GM10266 (cell line): Measurements from ENCODE around the gene PSMC3.

Experiments
- DNase-seq: peaks from one replicate; pipeline ENCODE4 v3.0.0; 2012; ENCODE audit errors: extremely low spot score
- TF ChIP-seq, protein P1 (sequence below): IDR thresholded peaks from 2 replicates; pipeline ENCODE4 v1.5.1; 2012; ENCODE audit warnings: mild to moderate bottlenecking, low read depth; ENCODE audit not compliant: control insufficient read depth, insufficient read depth; ENCODE audit errors: missing control alignments

Gene PSMC3

DNA sequence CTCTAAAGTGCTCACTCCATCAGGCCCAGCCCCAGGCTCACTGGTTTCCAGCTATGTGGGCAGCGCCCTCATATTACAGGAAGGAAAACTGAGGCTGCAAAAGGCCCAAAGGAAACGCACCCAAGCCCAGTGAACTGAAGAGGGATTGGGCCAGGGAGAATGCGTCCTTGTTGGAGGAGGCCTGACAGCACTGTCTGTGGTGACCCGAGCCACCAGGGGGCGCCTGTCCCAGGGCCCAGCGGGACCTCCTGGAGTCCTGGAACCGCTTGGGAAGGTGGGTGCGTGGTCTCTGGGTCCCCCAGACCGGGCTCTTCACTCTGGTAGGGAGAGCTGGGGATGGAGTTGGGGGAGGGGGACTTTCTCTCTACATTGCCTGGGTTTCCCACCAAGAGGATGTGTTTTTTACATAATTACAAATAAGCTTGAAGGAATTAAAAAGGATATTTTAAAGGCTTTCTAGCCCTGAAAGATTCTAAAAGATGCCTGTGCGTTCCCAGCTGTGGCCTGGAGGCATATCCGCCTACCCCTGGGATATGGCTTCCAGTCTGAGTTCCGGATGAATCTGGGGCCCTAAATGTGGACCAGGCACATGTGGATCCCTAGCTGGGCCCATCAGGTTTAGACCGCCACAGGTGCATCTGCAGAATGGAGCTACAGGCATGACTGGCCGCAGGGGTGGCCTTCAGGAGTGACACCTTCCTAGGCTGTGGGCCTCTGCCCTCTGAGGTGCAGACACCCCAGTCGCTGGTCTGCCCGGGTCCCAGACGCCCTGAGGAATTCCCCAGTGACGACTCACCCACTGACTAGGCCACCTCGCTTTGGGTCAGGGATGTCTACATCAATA lies 52.1 kb downstream of the PSMC3 start:
- TF ChIP-seq, protein P1, sequence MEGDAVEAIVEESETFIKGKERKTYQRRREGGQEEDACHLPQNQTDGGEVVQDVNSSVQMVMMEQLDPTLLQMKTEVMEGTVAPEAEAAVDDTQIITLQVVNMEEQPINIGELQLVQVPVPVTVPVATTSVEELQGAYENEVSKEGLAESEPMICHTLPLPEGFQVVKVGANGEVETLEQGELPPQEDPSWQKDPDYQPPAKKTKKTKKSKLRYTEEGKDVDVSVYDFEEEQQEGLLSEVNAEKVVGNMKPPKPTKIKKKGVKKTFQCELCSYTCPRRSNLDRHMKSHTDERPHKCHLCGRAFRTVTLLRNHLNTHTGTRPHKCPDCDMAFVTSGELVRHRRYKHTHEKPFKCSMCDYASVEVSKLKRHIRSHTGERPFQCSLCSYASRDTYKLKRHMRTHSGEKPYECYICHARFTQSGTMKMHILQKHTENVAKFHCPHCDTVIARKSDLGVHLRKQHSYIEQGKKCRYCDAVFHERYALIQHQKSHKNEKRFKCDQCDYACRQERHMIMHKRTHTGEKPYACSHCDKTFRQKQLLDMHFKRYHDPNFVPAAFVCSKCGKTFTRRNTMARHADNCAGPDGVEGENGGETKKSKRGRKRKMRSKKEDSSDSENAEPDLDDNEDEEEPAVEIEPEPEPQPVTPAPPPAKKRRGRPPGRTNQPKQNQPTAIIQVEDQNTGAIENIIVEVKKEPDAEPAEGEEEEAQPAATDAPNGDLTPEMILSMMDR, result peak; percentile 93
- peak; percentile 82 for DNase-seq

DNA sequence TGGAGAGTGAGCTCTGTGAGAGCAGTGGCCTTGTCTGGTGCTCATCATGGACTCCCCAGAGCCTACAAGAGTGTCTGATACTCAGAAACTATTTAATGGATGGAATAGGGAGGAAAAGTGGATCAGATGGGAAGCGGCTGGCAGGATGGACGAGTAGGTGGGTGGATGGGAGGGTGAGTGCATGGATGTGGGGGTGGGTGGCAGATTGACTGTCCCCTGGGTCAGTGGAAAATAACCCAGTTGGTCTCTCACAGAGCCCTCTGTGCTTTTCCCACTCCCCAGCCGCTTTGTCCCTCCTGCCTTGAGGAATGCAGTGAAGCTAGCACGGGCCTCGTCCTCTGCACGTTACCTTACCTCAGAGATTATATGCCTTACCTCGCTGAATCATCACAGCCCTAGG lies 53.8 kb downstream of the PSMC3 start:
- TF ChIP-seq, protein P1, result no peak
- no peak for DNase-seq

DNA sequence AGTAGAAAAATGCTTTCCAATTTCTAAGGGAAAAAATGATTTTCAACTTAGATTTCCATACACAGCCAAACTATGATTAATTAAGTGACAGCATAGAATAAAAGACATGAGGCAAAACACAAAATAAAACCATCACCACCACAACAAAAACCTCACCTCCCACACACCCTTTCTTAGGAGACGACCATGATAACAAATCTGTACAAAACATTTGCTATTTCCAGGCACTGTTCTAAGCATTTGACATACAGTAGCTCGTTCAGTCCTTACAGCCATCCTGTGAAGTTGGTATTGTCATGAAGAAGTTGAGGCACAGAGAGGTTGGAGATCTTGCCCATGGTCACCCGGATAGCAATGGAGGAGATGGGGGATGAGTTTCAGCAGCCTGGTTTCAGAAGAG lies 56.6 kb downstream of the PSMC3 start:
- TF ChIP-seq, protein P1, result no peak
- no peak for DNase-seq
